GM13977 (cell line): ENCODE data around the gene KISS1R.

ENCODE experiments used
- DNase-seq: peaks from one replicate; pipeline ENCODE4 v3.0.0; 2012; ENCODE audit warnings: low spot score
- CTCF ChIP-seq: IDR thresholded peaks from 2 replicates; pipeline ENCODE4 v1.5.1; 2012; ENCODE audit warnings: mild to moderate bottlenecking, control low read depth; ENCODE audit not compliant: insufficient read depth; ENCODE audit errors: extremely low read depth, missing control alignments
- in situ Hi-C: fragments of 300-500 bp; cut with MboI; formaldehyde crosslinking; loops from one replicate; pipeline ENCODE4 v1.12.0; 2022; ENCODE audit warnings: low sequenced_read_pairs, low pct_unique_long_range_greater_than_20kb, mixed read lengths, inconsistent platforms; ENCODE audit not compliant: unreplicated experiment

Gene KISS1R

DNA sequence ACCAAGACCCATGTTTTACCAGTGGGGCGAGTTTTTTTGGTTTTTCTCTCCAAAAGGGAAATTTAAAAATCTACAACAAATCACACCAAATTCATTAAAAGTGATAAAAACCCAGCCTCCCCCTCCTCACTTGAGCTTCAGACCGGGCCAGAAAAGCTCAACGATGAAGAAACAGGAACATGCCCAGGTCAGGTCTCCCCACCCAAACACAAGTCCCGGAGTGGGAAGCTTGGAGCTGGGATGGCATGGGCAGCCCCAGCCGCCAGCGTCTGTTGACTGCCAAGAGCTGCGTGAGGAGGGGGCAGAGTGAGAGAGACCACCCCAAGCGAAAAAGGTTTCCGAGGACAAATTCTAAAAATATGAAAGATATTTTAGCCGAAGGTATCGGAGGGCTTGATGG lies 20.1 kb upstream of the KISS1R start:
- TF ChIP-seq CTCF, result no peak
- no peak for DNase-seq
- in situ Hi-C loops, result no loop called here

DNA sequence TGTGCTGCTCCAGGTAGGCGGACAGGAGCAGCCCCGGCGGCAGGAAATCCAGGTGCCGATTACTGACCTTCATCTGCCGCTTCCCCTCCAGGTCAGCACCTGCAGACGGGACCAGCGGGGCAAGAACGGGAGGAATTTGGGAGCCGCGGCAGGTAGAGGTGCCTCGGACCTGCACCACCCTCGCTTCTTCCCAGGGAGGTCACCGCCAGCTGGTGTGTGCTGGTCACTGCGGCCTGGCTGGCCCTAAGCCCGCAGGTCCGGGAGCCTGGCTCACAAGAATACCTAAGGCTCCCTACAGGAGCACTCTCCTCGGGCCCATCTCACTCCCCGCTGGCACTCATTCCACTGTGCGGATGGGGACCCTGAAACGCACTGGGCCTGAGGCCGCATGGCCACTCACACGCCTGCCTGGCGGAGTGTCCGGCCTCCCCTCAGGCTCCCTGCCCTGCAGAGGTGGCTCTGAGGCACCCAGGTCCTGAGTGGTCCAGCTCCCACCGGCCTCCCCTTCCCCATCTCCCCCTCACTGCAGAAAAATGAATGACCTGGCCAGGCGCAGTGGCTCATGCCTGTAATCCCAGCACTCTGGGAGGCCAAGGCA lies 19.6 kb upstream of the KISS1R start:
- no peak for DNase-seq
- in situ Hi-C loops, result no loop called here
- no peak for TF ChIP-seq CTCF

- no peak for TF ChIP-seq CTCF
- in situ Hi-C loops, result no loop called here
- no peak for DNase-seq
Observed at GRCh38 chr19:898663-899062, 18.5 kb upstream of the KISS1R start.

DNA sequence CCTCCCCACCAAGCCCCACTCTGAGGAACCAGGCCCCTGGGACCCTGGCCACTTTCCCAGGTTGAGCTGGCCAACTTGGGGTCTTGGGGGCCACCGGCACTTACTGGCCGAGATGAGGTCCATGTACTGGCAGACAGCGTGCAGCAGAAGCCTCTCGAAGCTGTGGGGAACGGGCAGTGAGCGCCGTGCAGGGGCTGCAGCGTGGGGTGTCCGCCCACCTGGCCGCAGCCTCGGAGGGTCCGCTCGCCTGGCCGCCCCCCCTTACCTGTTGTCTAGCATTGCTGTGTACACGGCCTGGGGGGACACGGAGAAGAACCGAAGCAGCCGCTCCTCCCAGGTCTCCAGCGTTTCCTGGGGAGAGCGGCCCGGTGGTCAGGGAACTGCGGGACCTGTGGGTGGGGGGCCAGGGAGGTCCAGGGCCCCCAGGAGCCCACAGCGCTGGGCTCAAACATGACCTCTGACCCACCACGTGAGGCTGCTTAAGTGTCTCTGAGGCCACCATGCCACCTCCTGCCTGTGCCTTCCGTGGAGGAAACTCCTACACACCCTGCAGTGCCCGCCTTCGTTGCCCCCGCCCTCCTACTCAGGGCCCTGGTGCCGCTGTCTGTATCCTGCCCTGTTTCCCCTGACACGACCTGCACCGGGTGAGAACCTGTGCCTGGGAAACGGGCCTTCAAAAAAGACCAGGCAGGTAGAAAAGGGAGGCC lies 17.6 kb upstream of the KISS1R start:
- in situ Hi-C loops, result no loop called here
- no peak for DNase-seq
- TF ChIP-seq CTCF, result no peak

DNA sequence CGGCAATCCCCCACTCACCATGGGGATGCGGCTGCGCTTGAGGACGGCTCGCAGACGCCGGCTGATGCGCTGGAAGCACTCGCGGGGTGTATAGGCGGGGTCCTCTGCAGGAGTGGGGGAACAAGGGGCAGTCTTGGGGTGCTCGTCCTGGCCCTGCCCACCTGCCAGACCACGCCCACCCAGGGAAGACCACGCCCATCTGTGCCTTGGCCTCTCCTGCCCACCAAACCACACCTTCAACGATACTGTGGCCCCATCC lies 17.2 kb upstream of the KISS1R start:
- no peak for TF ChIP-seq CTCF
- in situ Hi-C loops, result no loop called here
- no peak for DNase-seq

DNA sequence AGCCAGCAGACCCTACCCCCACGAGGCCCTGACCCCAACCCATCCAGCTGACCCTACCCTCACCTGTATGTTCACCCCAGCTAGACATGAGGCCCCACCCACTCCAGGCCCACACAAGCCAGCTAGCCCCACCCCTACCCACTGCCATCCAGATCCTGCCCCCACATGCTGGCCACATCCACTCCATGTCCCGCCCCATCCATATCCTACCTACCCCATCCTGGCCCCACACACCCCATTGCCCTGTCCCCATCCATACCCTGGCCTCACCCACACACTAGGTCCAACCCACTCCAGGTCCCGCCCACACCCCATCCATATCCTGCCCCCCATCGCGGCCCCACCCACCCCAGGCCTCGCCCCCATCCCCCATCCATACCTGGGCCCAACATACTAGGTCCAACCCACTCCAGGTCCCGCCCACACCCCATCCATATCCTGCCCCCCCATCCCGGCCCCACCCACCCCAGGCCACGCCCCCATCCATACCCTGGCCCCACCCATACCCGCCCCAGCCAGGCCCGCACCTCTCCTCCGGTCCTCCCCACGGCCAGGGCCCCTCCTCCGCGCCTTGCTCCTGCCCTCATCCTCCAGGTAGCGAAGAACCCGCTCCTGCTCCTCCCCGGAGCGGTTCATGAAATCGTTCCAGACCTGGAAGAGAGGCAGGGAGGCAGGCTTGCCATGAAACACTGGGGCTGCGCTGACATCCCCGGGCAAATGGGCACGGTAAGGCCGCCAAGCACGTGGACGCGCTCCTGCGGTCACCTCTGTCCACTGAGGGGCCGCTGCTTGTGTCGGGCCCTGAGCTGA lies 16.6 kb upstream of the KISS1R start:
- no peak for TF ChIP-seq CTCF
- DNase-seq, result peak; percentile 60
- in situ Hi-C loops, result no loop called here
